Subcutaneous abdominal adipose tissue (tissue), 5 donors: ENCODE results near the gene TAGLN2.

Experiments
- H3K27ac ChIP-seq: one replicate; pipeline ENCODE4 v1.7.0; 2013; ENCODE audit warnings: low read depth, mild to moderate bottlenecking, inconsistent platforms, low read length, moderate library complexity
- H3K27me3 ChIP-seq, 5 donors: one replicate each; pipeline ENCODE4 v1.7.0; 2013; ENCODE audit warnings: low read length in 5 of 5, inconsistent platforms in 1 of 5; ENCODE audit not compliant: control insufficient read depth in 5 of 5, insufficient read depth in 4 of 5
- H3K36me3 ChIP-seq, 5 donors: one replicate each; pipeline ENCODE4 v1.7.0; 2013; ENCODE audit warnings: low read length in 5 of 5; ENCODE audit not compliant: control insufficient read depth in 5 of 5, insufficient read depth in 5 of 5
- H3K4me1 ChIP-seq, 5 donors: one replicate each; pipeline ENCODE4 v1.7.0; 2013; ENCODE audit warnings: low read length in 5 of 5, mild to moderate bottlenecking in 3 of 5, moderate library complexity in 1 of 5; ENCODE audit not compliant: control insufficient read depth in 5 of 5, insufficient read depth in 5 of 5
- H3K4me3 ChIP-seq, 5 donors: one replicate each; pipeline ENCODE4 v1.7.0; 2013; ENCODE audit warnings: low read length in 5 of 5, low read depth in 1 of 5
- H3K9ac ChIP-seq, 5 donors: one replicate each; pipeline ENCODE4 v1.7.0; 2013; ENCODE audit warnings: low read length in 5 of 5, mild to moderate bottlenecking in 4 of 5, moderate library complexity in 3 of 5
- H3K9me3 ChIP-seq, 5 donors: one replicate each; pipeline ENCODE4 v1.7.0; 2013; ENCODE audit warnings: low read length in 5 of 5; ENCODE audit not compliant: control insufficient read depth in 5 of 5
- donor health status: healthy.
- donor health status: healthy.
- donor health status: healthy.
- donor health status: healthy.
- donor health status: healthy.

Gene TAGLN2

GRCh38 chr1:159951016-159951415, 25.7 kb upstream of the TAGLN2 start:
- Histone ChIP-seq H3K4me3 (no peak overlapping the region), H3K4me1 (peaks cover 0 to 8% (median 3%) of the 10 kb centered on the region in 5 donors), H3K27ac (no peak overlapping the region), H3K9me3 (no peaks in the 10 kb centered on the region), H3K36me3 (no peaks in the 10 kb centered on the region), H3K27me3 (peaks cover 6 to 27% (median 16%) of the 10 kb centered on the region in 5 donors), H3K9ac (no peak overlapping the region)

- H3K27me3 ChIP-seq, result peaks cover 6 to 37% (median 20%) of the 10 kb centered on the region in 5 donors
- H3K27ac ChIP-seq, result no peak overlapping the region
- H3K36me3 ChIP-seq, result no peaks in the 10 kb centered on the region
- H3K4me1 ChIP-seq, result peaks cover 0 to 18% (median 13%) of the 10 kb centered on the region in 5 donors
- no peak overlapping the region for H3K9ac ChIP-seq
- no peaks in the 10 kb centered on the region for H3K9me3 ChIP-seq
- H3K4me3 ChIP-seq, result no peak overlapping the region
These were observed 24.7 kb upstream of the TAGLN2 start for GRCh38 chr1:159949981-159950381.

GRCh38 chr1:159949123-159949522, 23.8 kb upstream of the TAGLN2 start:
- no peak overlapping the region for H3K27ac ChIP-seq
- peaks cover 13 to 42% (median 25%) of the 10 kb centered on the region in 5 donors for H3K27me3 ChIP-seq
- H3K9ac ChIP-seq, result no peak overlapping the region
- no peak overlapping the region for H3K4me3 ChIP-seq
- H3K4me1 ChIP-seq, result peaks cover 0 to 18% (median 13%) of the 10 kb centered on the region in 5 donors
- H3K9me3 ChIP-seq, result no peaks in the 10 kb centered on the region
- H3K36me3 ChIP-seq, result no peaks in the 10 kb centered on the region

GRCh38 chr1:159947942-159948341, 22.6 kb upstream of the TAGLN2 start:
- no peak overlapping the region for H3K4me3 ChIP-seq
- no peaks in the 10 kb centered on the region for H3K9me3 ChIP-seq
- H3K27me3 ChIP-seq, result peaks cover 12 to 43% (median 28%) of the 10 kb centered on the region in 5 donors
- H3K4me1 ChIP-seq, result peaks cover 0 to 16% (median 13%) of the 10 kb centered on the region in 5 donors
- H3K9ac ChIP-seq, result no peak overlapping the region
- H3K36me3 ChIP-seq, result no peaks in the 10 kb centered on the region
- H3K27ac ChIP-seq, result no peak overlapping the region

GRCh38 chr1:159946242-159947187, 21.2 kb upstream of the TAGLN2 start:
- Histone ChIP-seq H3K9me3 (no peaks in the 10 kb centered on the region), H3K36me3 (no peaks in the 10 kb centered on the region), H3K27ac (no peak overlapping the region), H3K4me1 (peaks cover 0 to 16% (median 13%) of the 10 kb centered on the region in 5 donors), H3K27me3 (peaks cover 12 to 53% (median 29%) of the 10 kb centered on the region in 5 donors), H3K4me3 (peak overlapping the region in 3 of 5 donors; percentile 43 to 55 (median 55)), H3K9ac (no peak overlapping the region)

GRCh38 chr1:159945483-159946241, 20.4 kb upstream of the TAGLN2 start, which contains the start of gene IGSF9:
Gene IGSF9, minus strand, starts transcription at chr1:159945613. Its CDS starts 2,159 bp downstream, at chr1:159943454.
- no peaks in the 10 kb centered on the region for H3K9me3 ChIP-seq
- H3K4me3 ChIP-seq, result peak within 1 kb of the TSS in 4 of 5 donors; percentile 39 to 55 (median 49)
- H3K27me3 ChIP-seq, result peaks cover 12 to 57% (median 29%) of the 10 kb centered on the region in 5 donors
- H3K36me3 ChIP-seq, result no peaks in the 10 kb centered on the region
- H3K27ac ChIP-seq, result no peak within 1 kb of the TSS
- H3K9ac ChIP-seq, result peak within 1 kb of the TSS in 1 of 5 donors; percentile 10
- peaks cover 0 to 16% (median 13%) of the 10 kb centered on the region in 5 donors for H3K4me1 ChIP-seq

GRCh38 chr1:159944623-159945455, 19.5 kb upstream of the TAGLN2 start:
- Histone ChIP-seq H3K9ac (no peak overlapping the region), H3K36me3 (no peaks in the 10 kb centered on the region), H3K9me3 (no peaks in the 10 kb centered on the region), H3K4me1 (peaks cover 0 to 16% (median 13%) of the 10 kb centered on the region in 5 donors), H3K27me3 (peaks cover 12 to 57% (median 34%) of the 10 kb centered on the region in 5 donors), H3K4me3 (peak overlapping the region in 4 of 5 donors; percentile 39 to 55 (median 49)), H3K27ac (no peak overlapping the region)

- Histone ChIP-seq H3K4me3 (no peak overlapping the region), H3K27ac (no peak overlapping the region), H3K9ac (no peak overlapping the region), H3K4me1 (peaks cover 0 to 16% (median 13%) of the 10 kb centered on the region in 5 donors), H3K9me3 (no peaks in the 10 kb centered on the region), H3K36me3 (no peaks in the 10 kb centered on the region), H3K27me3 (peaks cover 12 to 57% (median 34%) of the 10 kb centered on the region in 5 donors)
These were observed 18.8 kb upstream of the TAGLN2 start for GRCh38 chr1:159943908-159944622.

GRCh38 chr1:159943278-159943640, 18.0 kb upstream of the TAGLN2 start:
- Histone ChIP-seq H3K27ac (no peak overlapping the region), H3K27me3 (peaks cover 12 to 57% (median 34%) of the 10 kb centered on the region in 5 donors), H3K4me1 (peaks cover 0 to 16% (median 13%) of the 10 kb centered on the region in 5 donors), H3K9me3 (no peaks in the 10 kb centered on the region), H3K9ac (no peak overlapping the region), H3K36me3 (no peaks in the 10 kb centered on the region), H3K4me3 (no peak overlapping the region)
